Neural progenitor cell (in vitro differentiated cells): Measurements from ENCODE around the gene RAB5IF.

Experiments used
- EZH2 ChIP-seq: fragments of 200-600 bp; sonication (generic); IDR thresholded peaks from 2 replicates; pipeline ENCODE4 v1.6.1; 2017; ENCODE audit warnings: antibody characterized with exemption, mild to moderate bottlenecking, moderate library complexity
- EZH2phosphoT487 ChIP-seq: fragments of 200-600 bp; sonication (generic); IDR thresholded peaks from 2 replicates; pipeline ENCODE4 v1.6.1; 2017; ENCODE audit warnings: antibody characterized with exemption
- TF ChIP-seq, protein P1 (sequence below): fragments of 200-600 bp; sonication (generic); IDR thresholded peaks from 2 replicates; pipeline ENCODE4 v1.5.1; 2017; ENCODE audit warnings: antibody characterized with exemption, mild to moderate bottlenecking

DNA sequence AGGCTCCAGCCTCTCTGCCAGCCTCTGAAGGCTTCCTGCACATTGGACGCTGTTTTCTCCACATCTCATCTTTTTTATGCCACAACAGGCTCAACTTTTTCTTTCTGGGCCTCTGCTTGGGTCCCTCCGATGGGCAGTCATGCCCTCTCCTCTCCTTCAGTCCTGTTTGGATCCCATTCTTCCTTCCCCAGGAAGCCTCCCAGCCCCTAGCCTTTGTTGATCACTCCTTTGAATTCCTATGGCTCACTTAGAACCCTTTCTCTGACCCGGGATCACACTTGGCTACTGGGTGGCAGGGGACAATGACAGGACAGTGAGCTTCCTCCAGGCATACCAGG lies 35.9 kb downstream of the RAB5IF start:
- TF ChIP-seq, protein P1, sequence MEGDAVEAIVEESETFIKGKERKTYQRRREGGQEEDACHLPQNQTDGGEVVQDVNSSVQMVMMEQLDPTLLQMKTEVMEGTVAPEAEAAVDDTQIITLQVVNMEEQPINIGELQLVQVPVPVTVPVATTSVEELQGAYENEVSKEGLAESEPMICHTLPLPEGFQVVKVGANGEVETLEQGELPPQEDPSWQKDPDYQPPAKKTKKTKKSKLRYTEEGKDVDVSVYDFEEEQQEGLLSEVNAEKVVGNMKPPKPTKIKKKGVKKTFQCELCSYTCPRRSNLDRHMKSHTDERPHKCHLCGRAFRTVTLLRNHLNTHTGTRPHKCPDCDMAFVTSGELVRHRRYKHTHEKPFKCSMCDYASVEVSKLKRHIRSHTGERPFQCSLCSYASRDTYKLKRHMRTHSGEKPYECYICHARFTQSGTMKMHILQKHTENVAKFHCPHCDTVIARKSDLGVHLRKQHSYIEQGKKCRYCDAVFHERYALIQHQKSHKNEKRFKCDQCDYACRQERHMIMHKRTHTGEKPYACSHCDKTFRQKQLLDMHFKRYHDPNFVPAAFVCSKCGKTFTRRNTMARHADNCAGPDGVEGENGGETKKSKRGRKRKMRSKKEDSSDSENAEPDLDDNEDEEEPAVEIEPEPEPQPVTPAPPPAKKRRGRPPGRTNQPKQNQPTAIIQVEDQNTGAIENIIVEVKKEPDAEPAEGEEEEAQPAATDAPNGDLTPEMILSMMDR: no peak
- TF ChIP-seq EZH2: no peak
- no peak for TF ChIP-seq EZH2phosphoT487
